Measurements from ENCODE around the gene SLC6A6.

The SLC6A6 gene

GRCh38 chr3:14466179-14466903 is 63.9 kb downstream of the SLC6A6 start:
- no peak for DNase-seq (ENCODE audit: low read depth, low spot score)

GRCh38 chr3:14467814-14468620 is 65.6 kb downstream of the SLC6A6 start:
- DNase-seq (ENCODE audit: low read depth, low spot score): peak; percentile 69

GRCh38 chr3:14468621-14468981 is 66.2 kb downstream of the SLC6A6 start:
- DNase-seq (ENCODE audit: low read depth, low spot score): no peak

- no peak for DNase-seq (ENCODE audit: low read depth, low spot score)
Measured at GRCh38 chr3:14470461-14470860, 68.1 kb downstream of the SLC6A6 start.

- no peak for DNase-seq (ENCODE audit: low read depth, low spot score)
Measured at GRCh38 chr3:14471016-14471415, 68.6 kb downstream of the SLC6A6 start.

- no peak for DNase-seq (ENCODE audit: low read depth, low spot score)
Measured at GRCh38 chr3:14471690-14472089, 69.3 kb downstream of the SLC6A6 start.

GRCh38 chr3:14472471-14473351 is 70.3 kb downstream of the SLC6A6 start:
- DNase-seq (ENCODE audit: low read depth, low spot score): peak; percentile 95

- no peak for DNase-seq (ENCODE audit: low read depth, low spot score)
Measured at GRCh38 chr3:14473411-14473891, 71.0 kb downstream of the SLC6A6 start.

- no peak for DNase-seq (ENCODE audit: low read depth, low spot score)
Measured at GRCh38 chr3:14474363-14475081, 72.1 kb downstream of the SLC6A6 start.

- DNase-seq (ENCODE audit: low read depth, low spot score): no peak
Measured at GRCh38 chr3:14475621-14476020, 73.2 kb downstream of the SLC6A6 start.

- DNase-seq (ENCODE audit: low read depth, low spot score): no peak
Measured at GRCh38 chr3:14476583-14477265, 74.3 kb downstream of the SLC6A6 start.

GRCh38 chr3:14477311-14477935 is 75.0 kb downstream of the SLC6A6 start:
- DNase-seq (ENCODE audit: low read depth, low spot score): no peak

- no peak for DNase-seq (ENCODE audit: low read depth, low spot score)
Measured at GRCh38 chr3:14478956-14479550, 76.6 kb downstream of the SLC6A6 start.

GRCh38 chr3:14479591-14479990 is 77.2 kb downstream of the SLC6A6 start:
- no peak for DNase-seq (ENCODE audit: low read depth, low spot score)

GRCh38 chr3:14480207-14481017 is 78.0 kb downstream of the SLC6A6 start:
- peak; percentile 77 for DNase-seq (ENCODE audit: low read depth, low spot score)

GRCh38 chr3:14481018-14481645 is 78.7 kb downstream of the SLC6A6 start:
- DNase-seq (ENCODE audit: low read depth, low spot score): no peak

GRCh38 chr3:14481646-14482036 is 79.2 kb downstream of the SLC6A6 start:
- no peak for DNase-seq (ENCODE audit: low read depth, low spot score)

GRCh38 chr3:14482271-14482721 is 79.9 kb downstream of the SLC6A6 start:
- DNase-seq (ENCODE audit: low read depth, low spot score): peak; percentile 21
